ENCODE data around the gene KIAA1217. TPM values are rescaled to one million over a fixed set of nuclear protein-coding genes. Genes with fewer than 3 reads are reported as not detected.

KIAA1217 gene
- total and polyA plus RNA-seq, 2 donors from 2014 or later, result 10.4 to 63.8 TPM

- Histone ChIP-seq H3K4me1 (ENCODE audit: control insufficient read depth in 2 of 3, insufficient read depth in 2 of 3, low read depth in 1 of 3, low read length in 3 of 3) (no peaks in the 10 kb centered on the region), H3K27me3 (ENCODE audit: control insufficient read depth, insufficient read depth, low read length) (no peaks in the 10 kb centered on the region), H3K27ac (ENCODE audit: low read depth in 2 of 2, low read length in 2 of 2) (no peak overlapping the region), H3K9ac (ENCODE audit: low read length in 3 of 3) (no peak overlapping the region), H3K4me3 (ENCODE audit: low read length in 3 of 3) (no peak overlapping the region), H3K36me3 (ENCODE audit: control insufficient read depth in 2 of 3, insufficient read depth in 3 of 3, low read length in 3 of 3) (no peaks in the 10 kb centered on the region), H3K9me3 (ENCODE audit: control insufficient read depth in 2 of 3, insufficient read depth in 1 of 3, low read length in 3 of 3) (no peaks in the 10 kb centered on the region)
- no peak for TF ChIP-seq CTCF (IDR thresholded peaks at IDR 0.05; ENCODE audit: borderline replicate concordance, extremely low read depth, insufficient read depth)
- intact Hi-C loops (cut with DNase I), result no loop called here
- FAIRE-seq, result no peak
- no peak for DNase-seq
Measured at GRCh38 chr10:24299578-24300260, 90.8 kb downstream of the KIAA1217 start.

- Histone ChIP-seq H3K4me3 (ENCODE audit: low read length in 3 of 3) (no peak overlapping the region), H3K4me1 (ENCODE audit: control insufficient read depth in 2 of 3, insufficient read depth in 2 of 3, low read depth in 1 of 3, low read length in 3 of 3) (peaks cover 0 to 7% (median 5%) of the 10 kb centered on the region in 3 donors), H3K27me3 (ENCODE audit: control insufficient read depth, insufficient read depth, low read length) (no peaks in the 10 kb centered on the region), H3K27ac (ENCODE audit: low read depth in 2 of 2, low read length in 2 of 2) (no peak overlapping the region), H3K36me3 (ENCODE audit: control insufficient read depth in 2 of 3, insufficient read depth in 3 of 3, low read length in 3 of 3) (no peaks in the 10 kb centered on the region), H3K9ac (ENCODE audit: low read length in 3 of 3) (no peak overlapping the region), H3K9me3 (ENCODE audit: control insufficient read depth in 2 of 3, insufficient read depth in 1 of 3, low read length in 3 of 3) (no peaks in the 10 kb centered on the region)
- no peak for TF ChIP-seq CTCF (IDR thresholded peaks at IDR 0.05; ENCODE audit: borderline replicate concordance, extremely low read depth, insufficient read depth)
- FAIRE-seq (no peak), DNase-seq (no peak)
- intact Hi-C loops (cut with DNase I), result no loop called here
Measured at GRCh38 chr10:24303522-24304310, 94.8 kb downstream of the KIAA1217 start.

GRCh38 chr10:24305551-24306506, 96.9 kb downstream of the KIAA1217 start:
- no peak overlapping the region for H3K4me3 ChIP-seq (ENCODE audit: low read length in 3 of 3)
- no peaks in the 10 kb centered on the region for H3K27me3 ChIP-seq (ENCODE audit: control insufficient read depth, insufficient read depth, low read length)
- no peaks in the 10 kb centered on the region for H3K36me3 ChIP-seq (ENCODE audit: control insufficient read depth in 2 of 3, insufficient read depth in 3 of 3, low read length in 3 of 3)
- intact Hi-C loops (cut with DNase I), result no loop called here
- peaks cover 0 to 7% (median 5%) of the 10 kb centered on the region in 3 donors for H3K4me1 ChIP-seq (ENCODE audit: control insufficient read depth in 2 of 3, insufficient read depth in 2 of 3, low read depth in 1 of 3, low read length in 3 of 3)
- no peak overlapping the region for H3K9ac ChIP-seq (ENCODE audit: low read length in 3 of 3)
- H3K9me3 ChIP-seq (ENCODE audit: control insufficient read depth in 2 of 3, insufficient read depth in 1 of 3, low read length in 3 of 3), result no peaks in the 10 kb centered on the region
- FAIRE-seq (no peak), DNase-seq (no peak)
- TF ChIP-seq CTCF (IDR thresholded peaks at IDR 0.05; ENCODE audit: borderline replicate concordance, extremely low read depth, insufficient read depth), result no peak
- H3K27ac ChIP-seq (ENCODE audit: low read depth in 2 of 2, low read length in 2 of 2), result no peak overlapping the region

Data from kidney (tissue), 14 donors.